MCF 10A (cell line): Measurements from ENCODE around the gene PLEKHA6. TPM values are rescaled to one million over a fixed set of nuclear protein-coding genes. Genes with fewer than 3 reads are reported as not detected.

Experiments used
- BruUV-seq: library from RNA; stranded (reverse); fragments of 400-500 nt; replicated peaks from 2 replicates; lab custom pipeline; 2021; lab: Mats Ljungman, UMichigan
- CTCF ChIA-PET: fragments of 300-600 bp; sonication (Branson Sonifier 250); formaldehyde crosslinking; extraction: SDS; loops from one replicate; lab custom pipeline; 2021; ENCODE audit warnings: antibody characterized with exemption, inconsistent platforms; lab: Yijun Ruan, JAX
- POLR2A ChIA-PET: fragments of 300-600, 350-650 bp; sonication (Branson Sonifier 250); formaldehyde crosslinking; extraction: SDS; loops from one replicate; lab custom pipeline; 2020; ENCODE audit warnings: antibody characterized with exemption, inconsistent platforms; lab: Yijun Ruan, JAX
- DNase-seq: peaks from one replicate; pipeline ENCODE4 v3.0.0-alpha.2; 2018; ENCODE audit not compliant: unreplicated experiment
- H3K27ac Mint-ChIP-seq: one replicate; pipeline ENCODE4 v1.8.0; 2022; ENCODE audit warnings: mild to moderate bottlenecking, low read depth, mixed read lengths; ENCODE audit not compliant: unreplicated experiment
- H3K27me3 Mint-ChIP-seq: one replicate; pipeline ENCODE4 v1.8.0; 2022; ENCODE audit warnings: mixed read lengths; ENCODE audit not compliant: insufficient read depth, unreplicated experiment
- H3K36me3 Mint-ChIP-seq: one replicate; pipeline ENCODE4 v1.8.0; 2022; ENCODE audit warnings: mild to moderate bottlenecking, moderate library complexity, mixed read lengths; ENCODE audit not compliant: insufficient read depth, unreplicated experiment
- H3K4me1 Mint-ChIP-seq: one replicate; pipeline ENCODE4 v1.8.0; 2022; ENCODE audit warnings: mixed read lengths; ENCODE audit not compliant: insufficient read depth, unreplicated experiment
- H3K4me3 Mint-ChIP-seq: one replicate; pipeline ENCODE4 v1.8.0; 2022; ENCODE audit warnings: mild to moderate bottlenecking, moderate library complexity, mixed read lengths; ENCODE audit not compliant: unreplicated experiment
- H3K9me3 Mint-ChIP-seq: one replicate; pipeline ENCODE4 v1.8.0; 2022; ENCODE audit warnings: mixed read lengths; ENCODE audit not compliant: unreplicated experiment
- CTCF ChIP-seq: fragments of 200-600 bp; IDR thresholded peaks from one replicate; pipeline ENCODE4 v1.8.0; 2022; ENCODE audit warnings: antibody characterized with exemption, mild to moderate bottlenecking; ENCODE audit not compliant: unreplicated experiment
- intact Hi-C: fragments of 100-400 bp; cut with micrococcal nuclease; formaldehyde crosslinking; loops from 2 replicates; pipeline ENCODE4 v1.14.1; 2022
- total RNA-seq: library from RNA; stranded (reverse); gene quantifications from 2 replicates; pipeline ENCODE4 v1.2.3, GENCODE V29; 2022

Gene PLEKHA6
- total RNA-seq, 1 experiment from 2014 or later = 75.9 TPM

- no peaks in the 10 kb centered on the region for H3K27me3 Mint-ChIP-seq
- BruUV-seq = no TSS peak
- H3K27ac Mint-ChIP-seq = no peak overlapping the region
- intact Hi-C loops = no loop called here
- ChIA-PET POLR2A (interaction anchor here (0.8 to 1.1 kb wide), 3 partner anchors 11 to 68 kb away, joined by 3 to 4 read pairs (median 3); no protein-coding TSS in a partner anchor), CTCF (interaction anchor here (0.6 to 16.1 kb wide), 4 partner anchors 35 to 238 kb away, joined by 3 to 289 read pairs (median 4); partner anchors contain the start of gene PLEKHA6)
- no peak for DNase-seq
- no peak for TF ChIP-seq CTCF
- H3K9me3 Mint-ChIP-seq = no peaks in the 10 kb centered on the region
- no peak overlapping the region for H3K4me3 Mint-ChIP-seq
- peaks cover 5% of the 10 kb centered on the region for H3K4me1 Mint-ChIP-seq
- peaks cover 47% of the 10 kb centered on the region for H3K36me3 Mint-ChIP-seq
Measured at GRCh38 chr1:204265665-204266064, 94.1 kb downstream of the PLEKHA6 start.

DNA sequence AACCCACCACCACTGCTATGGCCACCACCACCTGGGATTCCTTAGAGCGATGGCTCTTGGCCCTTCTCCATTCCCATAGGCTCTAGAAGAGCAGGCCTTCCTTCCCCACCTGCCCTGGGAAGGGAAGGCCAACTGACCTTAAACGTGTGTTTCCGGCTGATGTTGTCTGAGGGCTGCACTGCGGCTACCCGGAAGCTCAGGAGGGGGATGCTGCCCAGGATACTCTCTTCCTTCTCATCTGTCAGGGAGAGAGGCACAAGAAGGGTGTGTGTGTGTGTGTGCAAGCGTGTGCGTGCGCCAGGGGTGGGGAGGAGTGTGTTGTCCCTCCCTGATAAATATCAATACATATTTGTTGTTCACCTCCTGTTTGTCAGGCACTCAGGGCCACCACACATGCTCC is 94.9 kb downstream of the PLEKHA6 start:
- Mint-ChIP-seq H3K4me1 (peaks cover 5% of the 10 kb centered on the region), H3K27me3 (no peaks in the 10 kb centered on the region), H3K4me3 (no peak overlapping the region), H3K27ac (no peak overlapping the region), H3K9me3 (no peaks in the 10 kb centered on the region), H3K36me3 (peaks cover 56% of the 10 kb centered on the region)
- TF ChIP-seq CTCF = no peak
- intact Hi-C loops = no loop called here
- no TSS peak for BruUV-seq
- ChIA-PET CTCF (interaction anchor here (1.0 to 16.1 kb wide), 3 partner anchors 96 to 239 kb away, joined by 3 to 289 read pairs (median 5); partner anchors contain the start of gene PLEKHA6), POLR2A (interaction anchor here (1.1 kb wide), 2 partner anchors 18 to 69 kb away, joined by 3 to 4 read pairs; no protein-coding TSS in a partner anchor)
- no peak for DNase-seq

DNA sequence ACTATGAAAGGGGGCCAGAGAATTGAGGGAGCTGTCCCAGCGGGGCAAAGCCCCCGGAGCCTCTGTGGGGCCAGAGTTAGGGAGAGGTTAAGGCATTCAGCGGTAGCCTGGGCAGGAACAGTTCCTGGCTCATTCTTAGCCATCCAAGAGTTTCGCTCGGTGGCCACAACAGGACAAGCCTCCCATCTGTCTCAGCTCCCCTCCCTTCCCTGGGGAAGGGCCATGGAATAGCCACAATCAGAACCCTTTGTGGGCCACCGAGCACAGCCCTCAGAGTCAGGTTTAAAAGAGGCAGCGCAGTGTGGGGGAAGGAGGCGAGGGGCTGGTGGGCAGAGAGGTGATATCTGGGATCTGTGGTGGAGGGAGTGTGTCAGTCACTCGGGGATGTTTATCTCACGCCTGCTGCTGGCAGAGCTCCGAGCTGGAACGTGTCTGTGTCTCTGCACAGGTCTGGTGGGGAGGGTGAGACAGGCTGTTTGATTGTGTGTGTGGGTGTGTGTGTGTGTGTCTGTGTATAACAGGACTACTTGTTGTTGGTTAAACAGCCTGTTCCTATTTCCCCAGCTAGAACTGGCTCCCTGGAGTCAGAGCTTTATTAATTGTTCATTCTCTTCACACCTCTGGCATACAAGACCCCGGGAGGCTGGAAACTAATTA is 96.3 kb downstream of the PLEKHA6 start:
- ChIA-PET POLR2A (interaction anchor here (0.6 to 3.1 kb wide), 5 partner anchors 9 to 246 kb away, joined by 3 to 12 read pairs (median 4); no protein-coding TSS in a partner anchor), CTCF (interaction anchor here (0.6 to 16.1 kb wide), 7 partner anchors 24 to 1091 kb away, joined by 3 to 289 read pairs (median 5); partner anchors contain the start of gene PLEKHA6)
- no peak overlapping the region for H3K27ac Mint-ChIP-seq
- no peak for DNase-seq
- BruUV-seq = no TSS peak
- no peaks in the 10 kb centered on the region for H3K9me3 Mint-ChIP-seq
- intact Hi-C loops = no loop called here
- no peaks in the 10 kb centered on the region for H3K27me3 Mint-ChIP-seq
- TF ChIP-seq CTCF = no peak
- H3K4me1 Mint-ChIP-seq = peaks cover 5% of the 10 kb centered on the region
- H3K36me3 Mint-ChIP-seq = peaks cover 70% of the 10 kb centered on the region
- no peak overlapping the region for H3K4me3 Mint-ChIP-seq

DNA sequence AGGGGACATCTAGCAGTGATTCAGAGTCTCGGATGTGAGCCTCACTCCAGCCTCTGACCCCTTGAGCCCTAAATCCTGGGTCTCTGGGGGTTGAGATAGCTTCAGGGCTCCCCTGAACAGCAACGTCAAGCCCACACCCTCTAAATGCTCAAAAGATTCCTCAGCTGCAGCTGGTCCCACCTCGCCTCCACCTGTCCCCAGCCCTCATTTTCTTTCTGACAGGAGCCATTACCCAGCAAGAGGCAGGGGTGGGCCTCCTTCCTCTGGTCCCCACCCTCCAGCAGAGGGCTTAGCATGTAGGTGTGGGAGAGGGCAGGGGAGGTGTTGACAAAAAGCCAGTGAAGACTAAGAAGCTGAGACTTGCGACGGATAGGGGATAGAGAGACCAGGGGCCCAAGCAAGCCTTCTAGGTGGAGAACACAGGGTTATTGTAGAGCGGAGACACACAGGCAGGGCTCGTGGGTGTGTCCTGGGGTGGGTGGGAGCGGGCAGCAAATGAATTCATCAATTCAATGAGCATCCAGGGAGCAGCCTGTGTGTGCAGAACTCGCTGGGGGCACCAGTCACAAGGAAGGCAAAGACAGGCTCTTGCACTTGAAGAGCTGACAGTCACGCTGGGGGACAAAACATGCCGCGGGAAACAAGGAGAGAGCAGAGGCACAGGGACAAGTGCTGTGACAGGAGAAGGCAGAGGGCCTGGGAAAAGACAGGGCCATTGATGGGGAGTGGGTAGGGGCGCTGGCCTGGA is 97.0 kb downstream of the PLEKHA6 start:
- DNase-seq = no peak
- H3K27ac Mint-ChIP-seq = no peak overlapping the region
- H3K9me3 Mint-ChIP-seq = no peaks in the 10 kb centered on the region
- ChIA-PET CTCF (interaction anchor here (0.6 to 16.1 kb wide), 9 partner anchors 20 to 1090 kb away, joined by 3 to 289 read pairs (median 5); partner anchors contain the start of gene PLEKHA6), POLR2A (interaction anchor here (0.7 to 3.1 kb wide), 6 partner anchors 8 to 855 kb away, joined by 3 to 12 read pairs (median 4); no protein-coding TSS in a partner anchor)
- H3K4me1 Mint-ChIP-seq = peaks cover 5% of the 10 kb centered on the region
- TF ChIP-seq CTCF = no peak
- H3K27me3 Mint-ChIP-seq = no peaks in the 10 kb centered on the region
- no peak overlapping the region for H3K4me3 Mint-ChIP-seq
- no TSS peak for BruUV-seq
- peaks cover 77% of the 10 kb centered on the region for H3K36me3 Mint-ChIP-seq
- intact Hi-C loops = no loop called here
